HG03196 (cell line): ENCODE results near the gene DDX42.
"Not testable (repeated sequence)": the region's sequence is repeated elsewhere in the genome, so short reads cannot be mapped to it uniquely, and the experiment has no call there.

Experiments
- ATAC-seq: cut with Tn5 transposase; IDR thresholded peaks from one replicate; pipeline ENCODE4 v1.9.1; 2021; ENCODE audit not compliant: unreplicated experiment

DDX42 gene

DNA sequence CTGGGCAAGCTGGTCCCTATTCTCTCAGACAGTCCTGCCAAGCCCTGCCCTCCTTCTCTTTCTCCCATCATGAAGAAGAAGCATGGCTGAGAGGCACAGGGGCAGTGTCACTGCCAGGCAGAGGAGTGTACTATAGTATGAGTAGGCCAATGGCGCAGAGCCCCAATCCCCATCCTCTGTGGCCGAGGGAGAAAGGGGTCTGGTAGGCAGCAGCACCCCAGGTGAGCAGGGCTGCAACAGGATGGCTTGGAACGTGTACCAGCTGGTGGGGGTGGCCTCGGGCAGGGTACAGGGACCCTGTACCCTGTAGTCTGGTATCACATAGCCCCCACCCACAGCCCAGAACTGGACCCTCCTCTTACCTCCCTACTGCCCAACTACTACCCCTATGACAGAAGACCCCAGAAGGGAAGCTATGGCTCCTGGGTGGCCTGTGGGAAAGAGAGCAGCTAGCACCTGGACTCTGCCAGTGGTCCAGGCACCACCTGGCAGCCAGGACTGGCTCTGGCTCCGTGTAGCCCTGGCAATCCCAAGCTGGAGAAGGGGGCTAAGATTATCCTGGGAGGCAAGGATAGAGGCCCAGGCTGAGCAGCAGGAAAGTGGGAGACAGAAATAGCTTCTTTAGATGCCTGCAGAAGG, 64.1 kb downstream of the DDX42 start:
- no peak for ATAC-seq

GRCh38 chr17:63838631-63839171, 64.7 kb downstream of the DDX42 start:
- ATAC-seq: no peak

DNA sequence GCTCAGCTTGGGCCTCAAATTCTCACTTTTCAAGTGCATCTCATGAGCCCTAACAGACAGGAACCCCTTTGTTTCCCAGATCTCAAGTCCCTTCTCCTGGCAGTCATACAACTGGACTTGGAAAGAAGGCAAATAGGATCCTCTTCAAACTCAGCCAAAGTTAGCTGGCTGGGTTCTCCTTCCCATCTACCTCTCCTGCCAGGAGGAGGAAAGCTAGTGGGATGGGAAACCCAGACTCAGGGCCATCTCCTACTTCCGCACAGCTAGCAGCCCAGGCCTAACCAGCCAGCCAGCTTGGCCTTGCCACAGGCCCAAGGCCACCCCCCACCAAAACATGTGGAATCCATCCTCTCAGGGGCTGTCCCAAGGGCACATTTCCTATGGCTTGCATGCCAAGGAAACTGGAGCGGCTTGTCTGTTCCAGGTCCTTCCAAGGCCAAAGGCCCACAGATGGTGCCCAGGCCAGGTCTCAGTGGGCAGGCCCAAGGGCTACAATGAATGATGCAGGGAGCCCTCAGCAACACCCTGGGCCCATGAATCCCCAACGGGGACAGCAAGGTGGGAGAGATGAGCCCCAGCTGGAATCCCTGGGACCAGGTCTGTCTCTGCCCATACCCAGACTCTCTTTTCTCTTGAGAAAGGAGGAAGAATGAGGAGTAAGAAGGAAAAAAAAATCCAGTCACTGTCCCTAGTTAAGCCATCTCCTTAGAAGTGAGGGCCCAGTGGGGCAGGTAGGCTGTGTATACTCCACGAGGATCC, 66.8 kb downstream of the DDX42 start:
- ATAC-seq: no peak

GRCh38 chr17:63841350-63842172, 67.6 kb downstream of the DDX42 start:
- ATAC-seq: no peak

DNA sequence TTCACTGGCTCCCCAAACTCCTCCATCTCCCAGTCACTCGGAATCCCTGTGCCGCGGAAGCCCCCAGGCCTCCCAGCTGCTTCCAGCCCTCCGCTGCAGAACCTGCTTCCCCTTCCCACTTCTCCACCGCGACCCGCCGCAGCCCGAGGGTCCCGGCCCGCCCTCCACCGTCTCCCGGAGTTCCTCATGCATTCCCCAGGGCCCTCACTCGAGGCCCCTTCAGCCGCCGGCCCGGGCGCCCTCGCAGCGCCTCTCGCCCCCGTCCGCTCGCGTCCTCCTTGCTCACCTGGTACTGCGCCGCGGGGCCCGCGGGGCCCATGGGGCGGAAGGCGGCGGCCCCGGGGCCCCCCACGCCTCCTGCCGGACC, 68.2 kb downstream of the DDX42 start:
- ATAC-seq: no peak

DNA sequence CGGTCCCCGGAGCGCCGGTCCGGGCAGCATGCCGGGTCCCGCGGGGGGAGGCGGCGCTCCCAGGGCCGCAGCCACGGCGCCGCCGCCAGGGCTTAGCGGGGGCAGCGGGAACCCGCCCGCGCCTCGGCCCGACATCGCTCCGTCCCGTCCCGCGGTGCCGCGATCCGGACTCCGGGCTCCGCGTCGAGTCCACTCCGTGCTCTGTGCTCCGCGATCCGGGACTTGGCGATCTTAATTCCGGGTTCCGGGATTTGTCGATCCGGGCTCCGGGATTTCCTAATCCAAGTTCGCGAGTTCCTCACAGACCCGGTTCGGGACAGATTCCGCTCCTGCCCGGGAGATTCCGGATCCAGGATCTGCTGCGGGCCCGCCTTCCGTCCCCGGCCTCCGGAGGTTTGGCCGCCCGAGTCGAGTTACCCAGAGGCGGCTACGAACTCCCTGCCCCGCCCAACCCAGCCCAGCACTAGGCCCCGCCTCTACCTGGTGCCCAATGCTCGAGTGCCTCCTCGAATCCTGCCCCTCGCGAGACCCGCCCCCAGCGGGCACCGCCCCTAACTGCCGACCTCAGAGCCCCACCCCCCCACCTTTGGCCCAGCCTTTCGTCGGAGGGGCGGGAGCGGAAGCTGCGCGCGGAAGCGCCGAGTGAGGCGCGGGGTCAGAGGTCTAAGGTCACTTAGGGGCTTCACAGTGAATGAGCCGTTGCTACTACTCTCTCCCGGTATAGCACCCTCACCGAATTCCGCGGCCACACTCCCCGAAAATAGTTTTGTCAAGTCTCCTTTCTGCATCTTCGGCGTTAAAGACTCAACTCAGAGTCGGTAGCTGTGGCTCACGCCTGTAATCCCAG, 68.8 kb downstream of the DDX42 start, which contains the start of gene SMARCD2:
Gene SMARCD2 (minus strand): TSS at position 146 of the 847 bp plus-strand sequence. CDS start 11 bp downstream, at position 135.
- ATAC-seq: peak; percentile 68

- not testable (repeated sequence) for ATAC-seq
Observed at GRCh38 chr17:63843387-63843888, 69.5 kb downstream of the DDX42 start.

DNA sequence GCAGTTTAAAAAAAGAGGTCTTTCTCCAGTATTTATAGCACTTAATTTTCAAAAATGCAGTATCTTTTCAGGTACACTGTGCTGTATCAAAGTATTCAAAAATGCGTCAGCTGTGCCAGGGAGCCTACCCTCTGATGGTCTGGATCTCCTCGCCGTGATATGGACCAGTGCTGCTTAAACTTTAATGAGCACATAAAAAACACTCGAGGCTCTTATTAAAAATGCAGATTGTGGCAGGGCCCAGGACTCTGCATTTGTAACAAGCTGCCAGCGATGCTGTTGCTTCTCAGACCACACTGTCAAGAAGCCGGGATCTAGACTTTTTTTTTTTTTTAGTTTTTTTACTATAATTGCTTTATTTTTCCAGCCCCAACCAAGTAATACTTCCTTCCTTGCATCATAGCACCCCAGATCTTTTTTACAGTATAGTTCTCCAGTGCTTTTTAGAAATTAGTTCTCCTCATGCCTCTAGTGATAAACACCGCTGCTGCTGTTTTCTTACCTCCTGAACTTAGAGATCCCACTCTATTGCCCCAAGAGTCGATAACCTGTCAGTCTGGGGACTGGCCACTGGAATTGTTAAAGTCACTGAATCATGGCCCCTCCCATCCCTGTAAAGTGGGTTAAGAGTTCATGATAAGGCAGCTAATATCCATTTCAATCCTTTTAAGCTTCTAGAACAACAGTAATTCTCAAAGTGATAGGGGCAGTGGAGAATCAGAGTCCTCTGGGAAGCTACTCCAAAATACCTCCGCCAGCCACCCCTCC, 70.1 kb downstream of the DDX42 start:
- ATAC-seq: no peak

DNA sequence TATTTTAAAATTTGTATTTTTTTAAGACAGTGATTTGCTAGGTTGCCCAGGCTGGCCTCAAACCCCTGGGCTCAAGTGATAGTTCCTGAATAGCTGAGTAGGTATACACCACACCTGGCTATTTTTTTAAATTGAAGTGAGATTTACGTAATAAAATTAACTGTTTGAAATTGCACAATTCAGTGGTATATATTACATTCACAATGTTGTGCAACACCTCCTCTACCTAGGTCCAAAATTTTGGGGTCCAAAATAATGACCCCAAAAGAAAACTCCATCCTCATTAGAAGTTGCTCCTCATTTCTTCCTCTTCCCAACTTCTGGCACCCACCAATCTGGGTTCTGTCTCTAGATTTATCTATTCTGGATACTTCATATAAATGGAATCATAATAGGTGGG, 71.5 kb downstream of the DDX42 start:
- no peak for ATAC-seq

GRCh38 chr17:63847525-63848249, 73.7 kb downstream of the DDX42 start:
- ATAC-seq: no peak

DNA sequence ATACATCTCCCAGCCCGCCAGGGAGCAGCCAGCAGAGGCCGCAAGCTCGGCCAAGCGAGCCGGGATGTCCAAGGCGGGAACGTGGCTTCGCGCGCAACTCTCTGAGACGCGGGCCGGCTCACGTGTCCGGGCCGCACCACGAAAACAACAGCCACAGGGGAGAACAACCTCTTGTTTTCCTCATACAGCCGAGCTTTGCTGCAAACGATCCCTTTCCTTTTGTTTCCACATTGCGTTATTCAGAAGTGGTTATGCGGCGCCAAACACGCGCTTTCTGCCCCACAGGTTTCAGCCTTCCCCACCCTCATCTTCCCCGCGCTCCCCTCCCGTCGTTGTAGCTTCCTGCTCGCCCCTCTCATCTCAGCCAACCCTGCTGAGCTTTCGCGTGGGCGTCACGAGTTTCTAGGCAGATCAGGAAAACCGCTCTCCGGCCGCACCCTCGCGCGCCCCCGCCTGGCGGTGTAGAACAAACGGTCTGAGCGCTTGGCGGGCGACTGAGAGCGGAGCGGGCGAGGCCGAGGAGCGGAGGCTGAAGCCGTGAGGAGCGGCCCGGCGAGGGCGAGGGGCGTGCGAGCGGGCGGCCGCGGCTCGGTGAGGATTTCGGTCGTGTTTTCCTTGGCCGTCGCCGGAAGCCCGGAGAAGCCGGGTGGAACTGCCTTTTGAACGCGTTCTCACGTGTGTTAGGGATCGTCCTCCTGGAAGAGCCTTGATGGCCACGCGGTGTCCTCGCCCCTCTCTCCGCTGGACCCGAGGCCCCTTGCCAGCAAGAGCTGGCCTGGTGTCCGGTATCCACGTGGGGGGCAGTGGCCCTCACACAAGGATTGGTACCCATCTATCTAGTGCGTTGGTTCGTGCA, 75.1 kb downstream of the DDX42 start:
- ATAC-seq: peak; percentile 53

GRCh38 chr17:63850401-63850800, 76.4 kb downstream of the DDX42 start:
- ATAC-seq: no peak

- ATAC-seq: no peak
Observed at GRCh38 chr17:63853260-63853659, 79.3 kb downstream of the DDX42 start.

- ATAC-seq: no peak
Observed at GRCh38 chr17:63854709-63855108, 80.7 kb downstream of the DDX42 start.

- no peak for ATAC-seq
Observed at GRCh38 chr17:63855185-63855584, 81.2 kb downstream of the DDX42 start.

GRCh38 chr17:63856425-63856824, 82.5 kb downstream of the DDX42 start:
- ATAC-seq: not testable (repeated sequence)

DNA sequence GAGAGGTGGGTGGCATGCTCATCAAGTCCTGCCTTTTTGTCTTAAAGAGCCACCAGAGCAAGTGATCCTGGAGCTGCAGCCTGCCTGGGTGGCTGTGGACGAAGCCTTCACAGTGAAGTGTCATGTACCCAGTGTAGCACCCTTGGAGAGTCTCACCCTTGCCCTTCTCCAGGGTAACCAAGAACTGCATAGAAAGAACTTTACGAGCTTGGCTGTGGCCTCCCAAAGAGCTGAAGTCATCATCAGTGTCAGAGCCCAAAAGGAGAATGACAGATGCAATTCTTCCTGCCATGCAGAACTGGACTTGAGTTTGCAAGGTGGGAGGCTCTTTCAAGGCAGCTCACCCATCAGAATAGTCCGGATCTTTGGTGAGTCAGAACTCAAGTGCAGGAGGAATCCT, 85.3 kb downstream of the DDX42 start:
- ATAC-seq: no peak

DNA sequence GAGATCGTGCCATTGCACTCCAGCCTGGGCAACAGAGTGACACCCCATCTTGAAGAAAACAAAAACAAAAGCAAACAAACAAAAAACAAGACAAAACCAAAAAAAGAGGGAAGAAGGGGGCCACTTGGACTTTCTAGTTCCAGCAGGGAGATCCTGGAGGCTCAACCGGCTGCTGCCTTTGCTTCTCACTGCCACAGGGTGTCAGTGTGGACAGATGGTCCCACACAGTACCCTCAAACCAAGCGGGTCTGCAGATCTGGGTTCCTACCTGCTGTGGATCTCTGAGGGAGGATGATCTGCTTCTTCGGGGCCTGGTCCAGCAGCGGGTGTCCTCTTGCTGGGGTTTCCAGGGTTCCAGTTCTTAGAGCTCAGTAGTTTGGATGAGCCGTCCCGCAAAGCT, 92.7 kb downstream of the DDX42 start:
- not testable (repeated sequence) for ATAC-seq
